Mesenchymal stem cell (in vitro differentiated cells and primary cell): Measurements from ENCODE around the gene KIF20B. TPM values are rescaled to one million over a fixed set of nuclear protein-coding genes. Genes with fewer than 3 reads are reported as not detected.

Source experiments
- DNase-seq: peaks from one replicate; pipeline ENCODE4 v3.0.0-alpha.2; 2013
- H2AFZ ChIP-seq: one replicate; pipeline ENCODE4 v1.6.1; 2013; ENCODE audit warnings: low read depth, mild to moderate bottlenecking, control low read depth, inconsistent platforms, low read length, moderate library complexity
- H2AK5ac ChIP-seq: 2 replicates; pipeline ENCODE4 v1.6.1; 2013; ENCODE audit warnings: low read length, moderate library complexity, mild to moderate bottlenecking, inconsistent platforms; ENCODE audit not compliant: severe bottlenecking
- H2BK120ac ChIP-seq: one replicate; pipeline ENCODE4 v1.6.1; 2013; ENCODE audit warnings: low read depth, mild to moderate bottlenecking, inconsistent platforms, low read length, moderate library complexity
- H2BK12ac ChIP-seq, 2 experiments: one replicate each; pipeline ENCODE4 v1.6.1; 2013; ENCODE audit warnings: inconsistent platforms in 2 of 2, low read length in 2 of 2, mild to moderate bottlenecking in 2 of 2, moderate library complexity in 2 of 2, control low read depth in 1 of 2
- H2BK15ac ChIP-seq: one replicate; pipeline ENCODE4 v1.6.1; 2013; ENCODE audit warnings: mild to moderate bottlenecking, low read depth, inconsistent platforms; ENCODE audit not compliant: poor library complexity, severe bottlenecking
- H2BK5ac ChIP-seq: 2 replicates; pipeline ENCODE4 v1.6.1; 2013; ENCODE audit warnings: low read depth, mild to moderate bottlenecking, low read length, control low read depth, inconsistent platforms; ENCODE audit not compliant: poor library complexity, severe bottlenecking
- H3K14ac ChIP-seq, 2 experiments: one replicate each; pipeline ENCODE4 v1.6.1; 2013; ENCODE audit warnings: inconsistent platforms in 2 of 2, low read length in 2 of 2, control low read depth in 1 of 2, mild to moderate bottlenecking in 1 of 2, moderate library complexity in 1 of 2
- H3K18ac ChIP-seq, 2 experiments: one replicate each; pipeline ENCODE4 v1.6.1; 2013; ENCODE audit warnings: inconsistent platforms in 2 of 2, low read length in 2 of 2, control low read depth in 1 of 2, low read depth in 1 of 2, mild to moderate bottlenecking in 1 of 2
- H3K23ac ChIP-seq, 2 experiments: one replicate each; pipeline ENCODE4 v1.6.1; 2013; ENCODE audit warnings: inconsistent platforms in 2 of 2, low read length in 2 of 2, mild to moderate bottlenecking in 2 of 2, moderate library complexity in 2 of 2, control low read depth in 1 of 2
- H3K27ac ChIP-seq: 2 replicates; pipeline ENCODE4 v1.5.1; 2013; ENCODE audit warnings: mild to moderate bottlenecking, moderate library complexity, low read length, control low read depth, inconsistent platforms; ENCODE audit not compliant: poor library complexity, severe bottlenecking
- H3K27me3 ChIP-seq, 2 experiments: 2 replicates each; pipeline versions ENCODE4 v1.6.1 to v1.7.0; 2013; ENCODE audit warnings: low read length in 2 of 2, mild to moderate bottlenecking in 2 of 2, moderate library complexity in 2 of 2, control low read depth in 1 of 2, inconsistent platforms in 1 of 2; ENCODE audit not compliant: control insufficient read depth in 1 of 2, insufficient read depth in 1 of 2
- H3K36me3 ChIP-seq, 2 experiments: 2 replicates each; pipeline versions ENCODE4 v1.6.1 to v1.7.0; 2013; ENCODE audit warnings: low read length in 2 of 2, control low read depth in 1 of 2, inconsistent platforms in 1 of 2, low read depth in 1 of 2, mild to moderate bottlenecking in 1 of 2; ENCODE audit not compliant: insufficient read depth in 2 of 2, control insufficient read depth in 1 of 2
- H3K4ac ChIP-seq, 2 experiments: one replicate each; pipeline ENCODE4 v1.6.1; 2013; ENCODE audit warnings: inconsistent platforms in 2 of 2, low read length in 2 of 2, mild to moderate bottlenecking in 2 of 2, moderate library complexity in 2 of 2, control low read depth in 1 of 2, low read depth in 1 of 2
- H3K4me1 ChIP-seq: 2 replicates; pipeline ENCODE4 v1.6.1; 2013; ENCODE audit warnings: low read depth, low read length, control low read depth; ENCODE audit not compliant: control insufficient read depth, insufficient read depth
- H3K4me2 ChIP-seq: 2 replicates; pipeline ENCODE4 v1.6.1; 2013; ENCODE audit warnings: low read length, mild to moderate bottlenecking, inconsistent platforms; ENCODE audit not compliant: poor library complexity, severe bottlenecking
- H3K4me3 ChIP-seq, 2 experiments: 2 replicates each; pipeline versions ENCODE4 v1.5.1 to v1.7.0; 2013; ENCODE audit warnings: low read length in 2 of 2, mild to moderate bottlenecking in 2 of 2, control low read depth in 1 of 2, low read depth in 1 of 2; ENCODE audit not compliant: insufficient read depth in 1 of 2
- H3K79me1 ChIP-seq: replicated peaks from 2 replicates; pipeline ENCODE4 v1.6.1; 2013; ENCODE audit warnings: mild to moderate bottlenecking, control low read depth, low read length, inconsistent platforms; ENCODE audit not compliant: poor library complexity, severe bottlenecking
- H3K9ac ChIP-seq: 2 replicates; pipeline ENCODE4 v1.7.0; 2013; ENCODE audit warnings: mild to moderate bottlenecking, low read length, moderate library complexity
- H3K9me3 ChIP-seq: 2 replicates; pipeline ENCODE4 v1.7.0; 2013; ENCODE audit warnings: mild to moderate bottlenecking, low read length; ENCODE audit not compliant: control insufficient read depth
- H4K8ac ChIP-seq: one replicate; pipeline ENCODE4 v1.6.1; 2013; ENCODE audit warnings: inconsistent platforms, mild to moderate bottlenecking, low read length, moderate library complexity
- H4K91ac ChIP-seq: one replicate; pipeline ENCODE4 v1.6.1; 2013; ENCODE audit warnings: mild to moderate bottlenecking, low read length, inconsistent platforms
- WGBS: methylation state at CpG from one replicate; pipeline ENCODE4 v1.1.7; 2013; ENCODE audit warnings: mixed read lengths; 5-methylcytosine and 5-hydroxymethylcytosine counted together
- polyA plus RNA-seq, 2 experiments: library from polyadenylated mRNA; stranded (reverse); fragments of 200-250 nt; gene quantifications; one replicate each; pipeline ENCODE4 v1.2.3, GENCODE V29; 2013

The KIF20B gene, protein sequence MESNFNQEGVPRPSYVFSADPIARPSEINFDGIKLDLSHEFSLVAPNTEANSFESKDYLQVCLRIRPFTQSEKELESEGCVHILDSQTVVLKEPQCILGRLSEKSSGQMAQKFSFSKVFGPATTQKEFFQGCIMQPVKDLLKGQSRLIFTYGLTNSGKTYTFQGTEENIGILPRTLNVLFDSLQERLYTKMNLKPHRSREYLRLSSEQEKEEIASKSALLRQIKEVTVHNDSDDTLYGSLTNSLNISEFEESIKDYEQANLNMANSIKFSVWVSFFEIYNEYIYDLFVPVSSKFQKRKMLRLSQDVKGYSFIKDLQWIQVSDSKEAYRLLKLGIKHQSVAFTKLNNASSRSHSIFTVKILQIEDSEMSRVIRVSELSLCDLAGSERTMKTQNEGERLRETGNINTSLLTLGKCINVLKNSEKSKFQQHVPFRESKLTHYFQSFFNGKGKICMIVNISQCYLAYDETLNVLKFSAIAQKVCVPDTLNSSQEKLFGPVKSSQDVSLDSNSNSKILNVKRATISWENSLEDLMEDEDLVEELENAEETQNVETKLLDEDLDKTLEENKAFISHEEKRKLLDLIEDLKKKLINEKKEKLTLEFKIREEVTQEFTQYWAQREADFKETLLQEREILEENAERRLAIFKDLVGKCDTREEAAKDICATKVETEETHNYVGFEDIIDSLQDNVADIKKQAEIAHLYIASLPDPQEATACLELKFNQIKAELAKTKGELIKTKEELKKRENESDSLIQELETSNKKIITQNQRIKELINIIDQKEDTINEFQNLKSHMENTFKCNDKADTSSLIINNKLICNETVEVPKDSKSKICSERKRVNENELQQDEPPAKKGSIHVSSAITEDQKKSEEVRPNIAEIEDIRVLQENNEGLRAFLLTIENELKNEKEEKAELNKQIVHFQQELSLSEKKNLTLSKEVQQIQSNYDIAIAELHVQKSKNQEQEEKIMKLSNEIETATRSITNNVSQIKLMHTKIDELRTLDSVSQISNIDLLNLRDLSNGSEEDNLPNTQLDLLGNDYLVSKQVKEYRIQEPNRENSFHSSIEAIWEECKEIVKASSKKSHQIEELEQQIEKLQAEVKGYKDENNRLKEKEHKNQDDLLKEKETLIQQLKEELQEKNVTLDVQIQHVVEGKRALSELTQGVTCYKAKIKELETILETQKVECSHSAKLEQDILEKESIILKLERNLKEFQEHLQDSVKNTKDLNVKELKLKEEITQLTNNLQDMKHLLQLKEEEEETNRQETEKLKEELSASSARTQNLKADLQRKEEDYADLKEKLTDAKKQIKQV (N-terminal part only)
- 4.0 TPM for polyA plus RNA-seq (2013, experiment 1 of 2)
- polyA plus RNA-seq (2013, experiment 2 of 2): 3.9 TPM

DNA sequence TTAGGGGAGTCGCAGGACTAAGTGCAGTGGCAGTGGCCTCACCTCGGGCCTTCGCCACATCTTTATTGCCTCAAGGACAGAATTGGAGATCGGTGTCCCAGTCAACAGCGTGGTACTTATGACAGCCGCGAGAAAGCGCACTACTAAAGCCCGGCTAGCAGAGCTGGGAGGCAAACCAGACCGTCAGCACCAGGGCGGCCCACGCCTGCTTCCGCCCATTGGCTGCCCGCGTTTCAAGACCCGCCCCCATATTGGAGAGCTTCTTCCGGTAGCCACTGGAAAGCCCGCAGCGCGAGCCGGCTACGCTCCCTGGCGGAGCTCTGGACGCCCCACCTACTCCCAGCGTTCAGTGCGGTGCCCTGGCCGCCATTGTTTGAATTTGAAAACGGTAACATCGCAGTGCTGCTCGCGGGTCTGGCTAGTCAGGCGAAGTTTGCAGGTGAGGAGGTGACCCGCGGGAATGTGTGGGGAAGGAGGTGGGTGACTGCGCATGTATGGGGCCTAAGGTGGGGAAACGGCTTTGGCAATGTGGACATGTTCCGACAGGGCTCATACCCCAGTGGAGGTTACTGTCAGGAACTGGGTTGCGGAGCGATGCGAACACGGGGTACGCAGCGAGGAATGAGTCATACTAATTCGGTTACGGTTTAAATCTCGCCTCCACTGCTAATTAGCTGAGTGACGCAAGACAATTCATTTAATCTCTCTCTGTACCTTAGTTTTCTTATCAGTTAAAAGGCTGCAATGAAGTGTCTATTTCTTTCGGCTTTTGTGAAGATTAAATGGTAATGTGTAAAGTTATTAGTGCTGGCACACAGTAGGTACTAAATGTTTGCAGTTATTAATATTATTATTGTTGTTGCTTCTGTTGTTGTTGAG lies at the start of gene KIF20B:
Gene KIF20B, plus strand, starts transcription at position 349 of the 879 bp plus-strand sequence. CDS start 3,705 bp downstream, outside the sequence.
- Histone ChIP-seq H3K27ac (peak within 1 kb of the TSS; percentile 89), H2BK5ac (peak within 1 kb of the TSS; percentile 97), H3K4me1 (peaks cover 5% of the 10 kb centered on the region), H2BK120ac (no peak within 1 kb of the TSS), H3K36me3 (no peaks in the 10 kb centered on the region), H3K9me3 (no peaks in the 10 kb centered on the region), H3K4me3 (peak within 1 kb of the TSS; percentile 86 to 100), H3K14ac (peak within 1 kb of the TSS in 1 of 2 experiments; percentile 68), H3K4me2 (peak within 1 kb of the TSS; percentile 87), H3K27me3 (no peaks in the 10 kb centered on the region), H2AFZ (peak within 1 kb of the TSS; percentile 99), H3K9ac (peak within 1 kb of the TSS; percentile 93), H3K79me1 (peaks cover 2% of the 10 kb centered on the region), H2BK12ac (no peak within 1 kb of the TSS), H2BK15ac (peak within 1 kb of the TSS; percentile 86), H3K18ac (peak within 1 kb of the TSS; percentile 77 to 81), H3K23ac (no peak within 1 kb of the TSS), H4K91ac (peak within 1 kb of the TSS; percentile 90), H4K8ac (peak within 1 kb of the TSS; percentile 90), H2AK5ac (no peak within 1 kb of the TSS), H3K4ac (peak within 1 kb of the TSS in 1 of 2 experiments; percentile 47)
- peak; percentile 98 for DNase-seq
- WGBS: under 1% methylated on average over 44 of the region's 48 CpGs

DNA sequence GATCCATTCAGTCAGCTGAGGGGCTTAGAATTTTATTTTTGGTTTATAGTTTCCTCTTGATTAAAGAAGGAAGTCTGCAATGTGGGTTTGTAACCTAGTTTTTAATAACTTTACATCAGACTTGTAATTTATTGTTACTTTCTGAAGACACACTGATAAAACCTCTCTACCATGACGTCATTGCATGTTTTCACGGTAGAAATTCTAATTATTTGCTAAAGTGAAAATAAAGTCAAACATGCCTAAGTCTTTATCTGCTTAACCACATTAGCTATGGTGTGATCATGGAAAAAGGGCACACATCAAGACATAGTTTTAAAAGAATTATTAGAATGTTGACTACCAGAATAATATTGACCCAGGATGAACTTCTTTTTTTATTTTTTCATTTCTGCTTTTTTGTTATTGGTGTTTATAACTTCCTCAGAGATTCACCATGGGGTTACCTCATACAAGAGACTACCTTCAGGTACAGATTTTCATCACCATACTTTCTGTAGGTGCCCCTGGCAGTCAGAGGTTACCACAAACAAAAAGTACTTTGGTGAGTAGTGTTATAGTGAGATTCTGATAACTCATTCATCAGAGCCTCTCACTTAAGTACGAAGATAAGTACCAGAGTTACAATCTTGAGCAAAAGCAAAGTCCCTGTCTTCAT lies 49.3 kb upstream of the KIF20B start:
- Histone ChIP-seq H3K23ac (no peak overlapping the region), H4K91ac (no peak overlapping the region), H3K18ac (no peak overlapping the region), H3K4me1 (peaks cover 1% of the 10 kb centered on the region), H3K4me2 (no peak overlapping the region), H3K27me3 (no peaks in the 10 kb centered on the region), H2AK5ac (peak overlapping the region; percentile 29), H2BK5ac (no peak overlapping the region), H2AFZ (no peak overlapping the region), H2BK12ac (no peak overlapping the region), H4K8ac (no peak overlapping the region), H3K9ac (no peak overlapping the region), H3K4me3 (no peak overlapping the region), H3K9me3 (no peaks in the 10 kb centered on the region), H3K14ac (no peak overlapping the region), H3K36me3 (no peaks in the 10 kb centered on the region), H3K4ac (no peak overlapping the region), H2BK120ac (no peak overlapping the region), H3K79me1 (no peaks in the 10 kb centered on the region), H2BK15ac (no peak overlapping the region), H3K27ac (peak overlapping the region; percentile 13)
- WGBS: 89% methylated on average over 1 of the region's 3 CpGs
- no peak for DNase-seq

DNA sequence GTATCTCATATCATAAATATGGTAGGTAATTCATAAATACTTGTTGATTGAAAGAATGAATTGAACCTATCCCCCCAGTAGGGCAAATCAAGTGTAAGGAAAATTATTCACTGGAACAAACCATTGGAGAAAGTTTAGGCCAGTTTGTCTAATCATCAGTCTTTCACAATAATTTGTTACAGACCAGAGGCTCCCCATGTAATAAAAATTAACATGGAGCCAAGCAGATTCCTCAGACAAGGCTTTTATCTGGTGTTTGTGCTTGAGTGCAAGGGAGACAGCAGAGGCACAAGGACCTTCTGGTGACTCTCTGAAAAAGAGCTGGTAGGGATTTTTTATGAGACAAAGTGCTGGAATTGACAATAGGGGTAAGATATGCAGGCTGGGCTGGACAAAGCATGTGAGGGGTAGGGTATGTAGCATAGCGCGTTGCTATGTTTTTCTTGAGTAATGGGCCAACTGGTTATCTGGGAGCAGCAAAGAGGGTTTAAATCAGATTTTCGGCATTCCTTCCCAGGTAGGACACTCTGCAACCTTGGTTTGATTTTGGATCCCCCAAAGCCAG lies 48.5 kb upstream of the KIF20B start:
- peak overlapping the region; percentile 77 for H2AK5ac ChIP-seq
- H2BK15ac ChIP-seq: no peak overlapping the region
- WGBS: 96% methylated on average over 3 of the region's 3 CpGs
- no peaks in the 10 kb centered on the region for H3K27me3 ChIP-seq
- no peaks in the 10 kb centered on the region for H3K36me3 ChIP-seq
- no peak overlapping the region for H4K8ac ChIP-seq
- no peak overlapping the region for H3K23ac ChIP-seq
- H3K4me2 ChIP-seq: peak overlapping the region; percentile 70
- no peak overlapping the region for H3K14ac ChIP-seq
- H2BK12ac ChIP-seq: no peak overlapping the region
- H3K4me1 ChIP-seq: peaks cover 1% of the 10 kb centered on the region
- peak overlapping the region; percentile 53 for H2BK5ac ChIP-seq
- H3K9me3 ChIP-seq: no peaks in the 10 kb centered on the region
- no peak overlapping the region for H3K18ac ChIP-seq
- H2AFZ ChIP-seq: no peak overlapping the region
- no peak overlapping the region for H3K9ac ChIP-seq
- no peak for DNase-seq
- H3K27ac ChIP-seq: peak overlapping the region; percentile 95
- H3K4ac ChIP-seq: no peak overlapping the region
- H4K91ac ChIP-seq: no peak overlapping the region
- H3K4me3 ChIP-seq: no peak overlapping the region
- no peak overlapping the region for H2BK120ac ChIP-seq
- H3K79me1 ChIP-seq: no peaks in the 10 kb centered on the region
